ENCODE data around the gene PADI1.

The PADI1 gene

DNA sequence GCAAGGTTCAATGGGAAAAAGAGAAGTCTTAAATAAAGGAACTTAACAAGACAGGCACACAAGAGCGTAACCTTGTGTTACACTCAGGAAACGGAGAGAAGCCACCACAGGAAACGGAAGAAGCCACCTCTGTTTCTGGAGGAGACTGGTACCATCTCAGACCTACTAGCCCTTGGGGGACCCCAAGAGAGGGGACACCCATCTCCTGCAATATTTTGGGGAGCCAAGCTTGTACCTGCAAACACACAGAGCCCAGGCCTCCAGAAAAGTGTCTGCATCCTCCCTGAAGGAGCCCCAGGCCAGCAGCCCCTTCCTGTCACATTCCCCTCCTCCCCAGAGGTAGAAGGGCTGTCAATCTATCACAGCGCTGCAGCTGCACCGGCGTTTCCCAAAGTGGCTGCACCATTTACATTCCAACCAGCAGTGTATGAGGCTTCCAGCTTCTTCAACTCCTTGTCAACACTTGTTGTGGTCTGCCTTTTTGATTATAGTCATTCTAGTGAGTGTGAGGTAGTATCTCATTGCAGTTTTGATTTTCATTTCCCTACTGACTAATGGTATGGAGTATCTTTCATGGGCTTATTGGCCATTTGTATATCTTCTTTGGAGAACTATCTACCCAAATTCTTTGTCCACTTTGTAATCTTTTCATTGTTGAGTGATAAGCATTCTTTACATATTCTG is 23.0 kb upstream of the PADI1 start:
- DNase-seq (ENCODE audit: low read depth in 2 of 2) = no peak

DNA sequence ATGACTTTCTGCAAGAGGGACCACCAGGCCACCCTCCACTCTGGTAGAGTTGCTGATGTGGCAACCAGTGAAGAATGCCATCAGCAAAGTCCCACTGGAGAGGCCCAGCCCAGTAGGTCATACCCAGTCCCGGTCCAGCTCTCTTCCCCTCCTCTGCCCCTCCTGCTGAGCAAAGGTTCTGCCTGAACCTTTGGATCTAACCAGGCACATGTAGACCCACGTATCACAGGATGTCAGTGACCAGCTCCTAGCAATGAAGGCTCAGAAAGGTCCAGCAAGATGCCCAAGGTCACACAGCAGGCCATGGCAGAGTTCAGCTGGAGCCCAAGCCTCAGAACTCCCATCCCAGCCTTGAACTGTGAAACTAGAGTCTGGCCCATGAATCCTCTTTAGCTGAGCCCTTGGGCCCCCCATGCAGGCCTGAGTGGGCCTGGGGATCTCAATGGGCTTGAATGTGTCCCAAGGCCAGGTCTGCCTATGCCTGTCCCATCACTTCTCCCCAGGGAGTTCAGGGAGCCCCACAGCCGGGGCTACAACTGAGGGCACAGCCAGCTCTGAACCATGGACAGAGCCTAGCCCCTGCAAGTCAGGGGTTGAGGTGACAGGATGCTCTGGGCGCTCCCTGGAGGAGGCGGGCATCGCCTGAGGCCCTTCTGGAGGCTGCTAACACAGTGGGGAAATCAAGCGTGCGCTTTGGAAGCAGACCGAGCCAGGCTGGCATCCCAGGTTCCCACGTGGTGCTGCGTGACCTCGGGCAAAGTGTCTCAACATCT is 21.4 kb upstream of the PADI1 start:
- no peak for DNase-seq (ENCODE audit: low read depth in 2 of 2)

DNA sequence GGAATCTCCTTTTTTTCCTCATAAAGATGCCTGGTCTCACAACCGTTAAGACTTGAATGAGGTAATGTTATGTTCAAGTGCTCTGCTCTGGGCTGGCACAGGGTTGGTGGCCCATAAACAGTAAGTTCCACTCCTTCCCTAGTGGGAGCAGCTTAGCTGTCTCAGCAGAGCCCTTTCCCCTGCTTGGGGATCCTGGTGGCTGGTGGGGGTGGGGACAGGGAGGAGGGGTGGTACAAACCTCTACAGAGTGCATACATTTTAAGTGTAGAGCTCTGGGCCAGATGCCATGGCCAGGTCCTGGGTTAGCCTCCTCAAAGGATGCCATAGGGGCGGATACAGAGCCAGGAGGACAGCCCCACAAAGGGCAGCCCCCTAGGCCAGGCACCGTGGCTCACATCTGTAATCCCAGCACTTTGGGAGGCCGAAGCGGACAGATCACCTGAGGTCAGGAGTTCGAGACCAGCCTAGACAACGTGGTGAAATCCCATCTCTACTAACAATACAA is 20.7 kb upstream of the PADI1 start:
- DNase-seq (ENCODE audit: low read depth in 2 of 2) = no peak

DNA sequence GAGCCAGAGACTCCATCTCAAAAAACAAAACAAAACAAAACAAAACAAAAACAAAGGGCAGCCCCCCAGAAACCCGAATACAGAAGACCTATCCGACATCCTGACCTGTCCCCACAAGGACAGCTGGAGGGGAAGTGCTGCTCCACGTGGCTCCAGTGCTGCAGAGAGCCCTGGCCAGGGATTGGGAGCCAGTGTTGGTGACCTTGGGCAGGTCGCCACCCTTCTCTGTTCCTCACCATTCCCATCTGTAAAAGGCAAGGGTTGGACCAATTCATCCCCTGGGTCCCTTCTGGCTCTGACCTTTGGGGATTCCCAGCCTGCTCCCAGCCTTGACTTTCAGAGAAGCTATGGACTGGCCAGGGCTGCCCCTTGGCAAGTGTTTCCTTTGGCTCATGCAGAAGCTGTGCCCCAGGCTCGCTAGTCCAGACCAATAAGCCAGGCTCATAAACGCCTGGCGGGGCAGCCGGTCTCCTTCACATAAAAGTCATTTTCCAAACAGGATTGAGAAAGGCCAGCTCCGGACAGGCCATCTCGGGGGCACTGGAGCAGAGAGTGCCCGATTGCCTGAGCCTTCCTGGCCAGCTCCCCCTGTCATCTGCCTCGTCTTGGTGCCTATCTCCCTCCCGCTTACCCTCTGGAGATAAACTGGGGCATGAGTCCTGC is 20.0 kb upstream of the PADI1 start:
- DNase-seq (ENCODE audit: low read depth in 2 of 2) = no peak

DNA sequence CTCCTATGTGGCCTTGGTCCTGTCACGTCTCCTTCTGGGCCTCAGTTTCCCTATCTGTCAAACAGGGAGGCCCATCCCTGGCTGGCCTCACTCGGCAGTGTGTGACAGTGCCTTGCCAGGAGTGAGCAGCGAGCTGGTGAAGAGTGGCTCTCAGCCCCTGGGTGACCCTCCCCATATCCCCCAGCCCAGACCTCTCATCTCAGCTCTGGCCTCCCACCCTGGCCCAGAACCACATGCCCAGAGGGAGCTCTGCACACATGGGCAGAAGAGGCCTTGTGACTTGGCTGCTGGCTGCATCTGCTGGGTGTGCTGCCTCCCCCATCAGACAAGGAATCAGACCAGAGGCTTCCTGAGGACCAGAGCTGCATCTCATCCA is 19.5 kb upstream of the PADI1 start:
- no peak for DNase-seq (ENCODE audit: low read depth in 2 of 2)

DNA sequence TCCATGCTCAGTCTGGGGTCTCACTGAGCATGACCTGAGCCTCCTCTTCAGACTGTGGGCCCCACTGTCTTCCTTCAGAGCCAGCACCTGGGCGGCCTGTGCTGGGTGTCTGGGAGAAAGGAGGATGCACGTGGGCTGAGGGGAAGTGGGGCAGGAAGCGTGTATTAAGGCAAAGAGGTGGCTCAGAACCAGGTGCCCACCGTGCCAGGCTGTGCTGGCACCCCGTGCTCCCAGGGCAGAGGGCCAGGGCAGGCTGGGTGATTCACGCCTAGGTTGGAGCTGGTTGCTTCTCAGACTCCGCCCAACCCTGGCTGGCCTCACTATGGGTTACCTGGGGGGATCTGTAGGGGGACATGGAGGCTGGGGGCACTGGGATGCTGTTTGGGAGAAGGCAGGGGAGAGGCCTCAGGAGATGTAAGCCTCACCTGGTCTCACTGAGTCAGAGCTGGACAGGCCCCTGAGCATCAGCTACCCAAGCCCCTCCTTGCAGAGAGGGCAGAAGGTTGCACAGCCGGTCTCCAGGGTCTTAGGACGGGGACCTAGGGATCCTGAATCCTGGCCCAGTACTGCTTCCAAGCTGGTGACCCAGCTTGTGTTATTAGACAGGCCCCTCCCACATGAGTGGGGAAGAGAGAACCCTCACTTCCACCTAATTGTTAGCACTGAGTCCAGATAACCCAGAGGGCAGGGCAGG is 18.6 kb upstream of the PADI1 start:
- DNase-seq (ENCODE audit: low read depth in 2 of 2) = no peak

DNA sequence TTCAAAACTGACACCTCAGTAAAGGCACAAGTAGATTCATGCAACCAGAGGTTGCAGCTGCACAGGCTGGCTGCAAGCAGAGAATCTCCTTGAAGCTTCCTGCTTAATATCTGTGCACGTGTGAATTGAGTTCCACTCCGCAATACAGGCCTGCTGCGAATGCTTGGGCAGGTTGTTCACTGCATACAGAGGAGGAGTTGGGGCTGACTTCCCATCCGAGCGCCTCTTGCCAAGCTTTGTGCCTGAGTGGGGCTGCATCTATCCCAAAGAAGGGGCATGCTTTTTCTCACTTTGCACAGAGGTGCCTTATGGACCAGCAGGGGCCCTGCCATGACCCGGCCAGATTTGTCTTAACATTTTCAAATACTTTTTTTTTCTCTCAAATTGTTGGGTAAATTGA is 17.9 kb upstream of the PADI1 start:
- DNase-seq (ENCODE audit: low read depth in 2 of 2) = no peak

DNA sequence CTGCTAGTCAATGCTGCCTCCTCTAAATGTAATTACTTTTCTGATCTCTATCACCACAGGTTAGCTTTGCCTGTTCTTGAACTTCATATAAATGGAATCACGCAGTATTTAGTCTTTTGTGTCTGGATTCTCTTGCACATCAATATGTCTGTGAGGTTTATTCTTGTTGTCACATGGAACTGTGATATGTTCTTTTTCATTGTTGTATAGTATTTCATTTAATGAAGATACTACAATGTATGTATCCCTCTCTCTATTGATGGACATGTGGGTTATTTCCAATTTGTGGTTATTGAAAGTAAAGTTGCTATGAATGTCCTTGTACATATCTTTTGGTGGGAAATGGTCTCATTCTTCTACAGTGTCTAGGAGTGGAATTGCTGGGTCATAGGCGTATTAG is 16.7 kb upstream of the PADI1 start:
- no peak for DNase-seq (ENCODE audit: low read depth in 2 of 2)

DNA sequence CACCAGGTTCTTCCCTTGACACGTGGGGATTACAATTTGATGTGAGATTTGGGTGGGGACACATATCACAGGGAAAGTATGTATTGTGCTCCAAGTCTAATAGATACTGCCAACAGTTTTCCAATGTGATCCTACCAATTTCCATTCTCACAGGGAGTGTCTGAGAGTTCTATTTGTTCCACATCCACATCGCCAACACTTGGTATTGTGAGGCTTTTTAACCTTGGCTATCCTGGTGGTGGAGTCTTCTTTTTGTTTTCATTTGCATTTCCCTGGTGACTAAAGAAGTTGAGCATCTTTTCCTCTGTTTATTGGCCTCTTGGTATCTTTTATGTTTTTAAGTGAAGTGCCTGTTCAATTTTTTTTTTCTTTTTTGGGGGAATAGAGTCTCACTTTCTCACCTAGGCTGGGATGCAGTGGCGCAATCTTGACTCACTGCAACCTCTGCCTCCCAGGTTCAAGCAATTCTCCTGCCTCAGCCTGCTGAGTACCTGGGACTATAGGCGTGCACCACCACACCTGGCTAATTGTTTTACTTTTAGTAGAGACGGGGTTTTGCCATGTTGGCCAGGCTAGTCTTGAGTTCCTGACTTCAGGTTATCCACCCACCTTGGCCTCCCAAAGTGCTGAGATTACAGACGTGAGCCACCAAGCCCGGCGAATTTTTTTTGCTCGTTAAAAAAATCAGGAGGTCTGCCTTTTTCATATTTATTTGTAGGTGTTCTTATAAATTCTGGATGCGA is 15.9 kb upstream of the PADI1 start:
- no peak for DNase-seq (ENCODE audit: low read depth in 2 of 2)

DNA sequence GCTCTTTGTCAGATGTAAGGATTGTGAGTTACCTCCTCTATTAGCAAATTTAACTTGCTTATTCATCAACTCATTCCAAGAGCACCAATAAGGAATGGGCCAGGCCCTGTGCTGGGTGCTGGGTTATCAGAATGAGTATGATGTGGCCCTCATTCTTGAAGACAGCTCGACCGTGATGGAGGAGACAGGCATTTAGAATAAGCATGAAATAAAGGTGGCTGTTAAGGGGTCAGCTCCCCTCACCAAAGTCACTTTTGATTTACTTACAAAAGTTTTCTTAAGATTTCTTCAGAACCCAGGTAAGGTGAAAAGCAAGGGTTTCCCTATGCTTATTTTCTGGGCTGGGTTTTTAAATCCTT is 15.3 kb upstream of the PADI1 start:
- DNase-seq (ENCODE audit: low read depth in 2 of 2) = no peak

DNA sequence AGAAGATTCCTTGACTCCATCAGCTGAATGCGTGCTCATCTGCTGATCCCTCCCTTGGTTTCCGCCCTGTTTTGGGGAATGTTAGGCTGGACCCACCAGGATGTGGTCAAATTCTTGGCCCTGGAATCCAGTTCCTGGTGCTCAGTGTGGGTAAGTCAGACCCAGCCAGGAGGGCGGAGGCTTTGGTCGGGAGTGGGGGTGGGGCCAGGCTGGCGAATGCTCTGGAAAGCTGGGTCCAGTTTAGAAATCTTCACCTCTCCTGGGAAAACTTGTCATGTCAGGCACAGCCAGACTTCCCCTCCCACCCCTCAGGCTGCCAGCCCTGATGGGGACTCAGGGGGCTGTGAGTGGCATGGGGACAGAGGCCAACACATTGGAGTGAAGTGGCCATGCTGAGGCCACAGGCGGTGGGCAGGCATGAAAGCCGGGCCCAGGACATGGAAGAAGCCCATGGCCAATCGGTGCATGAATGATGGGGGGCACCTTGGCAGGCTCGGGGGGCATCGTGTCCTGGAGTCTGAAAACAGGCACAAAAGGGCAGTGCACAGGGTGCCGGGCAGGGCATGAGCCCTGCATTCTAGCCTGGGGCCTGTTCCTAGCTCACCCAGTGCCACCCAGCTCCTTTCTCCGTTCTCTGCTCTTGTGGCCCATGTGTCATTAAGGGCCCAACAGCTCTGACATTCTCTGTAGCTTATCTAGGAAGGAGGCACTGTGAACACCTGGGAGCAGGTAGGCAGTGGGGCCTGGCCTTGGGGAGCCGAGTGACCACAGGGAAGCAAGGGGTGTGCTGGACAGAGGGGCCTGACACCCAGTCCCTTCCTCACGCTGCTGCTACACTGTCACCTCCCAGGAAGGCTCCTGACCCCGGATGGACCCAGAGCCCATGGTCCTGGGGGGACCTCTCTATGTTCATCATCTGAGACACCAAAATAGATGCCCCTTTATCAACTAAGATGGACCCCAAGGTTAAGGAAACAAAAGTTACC is 14.6 kb upstream of the PADI1 start:
- DNase-seq (ENCODE audit: low read depth in 2 of 2) = no peak

DNA sequence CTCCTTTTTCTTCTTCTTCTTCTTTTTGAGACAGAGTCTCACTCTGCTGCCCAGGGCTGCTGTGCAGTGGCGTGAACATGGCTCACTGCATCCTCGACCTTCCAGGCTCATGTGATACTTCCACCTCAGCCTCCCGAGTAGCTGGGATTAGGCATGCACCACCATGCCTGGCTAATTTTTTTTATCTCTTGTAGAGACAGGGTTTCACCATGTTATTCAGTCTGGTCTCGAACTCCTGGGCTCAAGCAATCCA is 13.0 kb upstream of the PADI1 start:
- no peak for DNase-seq (ENCODE audit: low read depth in 2 of 2)

DNA sequence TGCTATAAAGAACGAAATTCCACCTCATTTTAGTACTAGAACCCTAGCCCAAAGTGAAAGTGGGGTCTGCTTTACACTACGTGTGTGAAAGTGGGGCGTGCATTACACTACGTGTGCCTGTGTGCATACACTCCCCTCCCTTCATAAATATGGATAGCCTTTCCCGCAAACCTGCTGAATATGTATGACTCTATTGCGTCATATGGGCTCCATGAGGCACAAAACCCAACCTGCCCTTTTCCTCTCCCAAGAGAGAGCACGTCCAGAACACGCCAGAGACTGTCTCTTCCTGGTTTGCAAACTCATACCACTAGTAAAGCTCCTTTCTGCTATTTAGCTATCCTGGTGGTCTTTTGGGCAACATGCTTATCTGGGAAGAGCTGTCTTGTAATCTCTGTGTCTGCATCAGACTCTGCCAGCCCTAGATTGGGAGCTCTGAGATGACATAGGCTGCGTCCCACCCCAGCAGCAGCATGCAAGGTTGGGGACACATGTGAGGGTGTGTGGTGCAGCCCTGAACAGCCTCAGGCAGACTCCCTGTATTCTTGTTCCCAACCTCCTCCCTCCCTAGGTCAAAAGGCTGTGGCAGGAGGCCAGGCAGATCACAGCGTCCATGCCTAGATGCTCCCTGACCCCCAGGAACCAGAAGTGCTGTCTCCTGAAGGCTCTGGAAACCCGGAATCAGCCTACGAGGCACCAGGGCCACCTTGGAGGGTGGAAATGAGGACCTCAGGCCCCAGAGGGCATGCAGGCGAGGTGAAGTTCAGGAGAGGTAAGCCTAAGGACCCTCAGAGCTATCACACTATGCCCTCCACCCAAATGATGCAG is 12.3 kb upstream of the PADI1 start:
- no peak for DNase-seq (ENCODE audit: low read depth in 2 of 2)

DNA sequence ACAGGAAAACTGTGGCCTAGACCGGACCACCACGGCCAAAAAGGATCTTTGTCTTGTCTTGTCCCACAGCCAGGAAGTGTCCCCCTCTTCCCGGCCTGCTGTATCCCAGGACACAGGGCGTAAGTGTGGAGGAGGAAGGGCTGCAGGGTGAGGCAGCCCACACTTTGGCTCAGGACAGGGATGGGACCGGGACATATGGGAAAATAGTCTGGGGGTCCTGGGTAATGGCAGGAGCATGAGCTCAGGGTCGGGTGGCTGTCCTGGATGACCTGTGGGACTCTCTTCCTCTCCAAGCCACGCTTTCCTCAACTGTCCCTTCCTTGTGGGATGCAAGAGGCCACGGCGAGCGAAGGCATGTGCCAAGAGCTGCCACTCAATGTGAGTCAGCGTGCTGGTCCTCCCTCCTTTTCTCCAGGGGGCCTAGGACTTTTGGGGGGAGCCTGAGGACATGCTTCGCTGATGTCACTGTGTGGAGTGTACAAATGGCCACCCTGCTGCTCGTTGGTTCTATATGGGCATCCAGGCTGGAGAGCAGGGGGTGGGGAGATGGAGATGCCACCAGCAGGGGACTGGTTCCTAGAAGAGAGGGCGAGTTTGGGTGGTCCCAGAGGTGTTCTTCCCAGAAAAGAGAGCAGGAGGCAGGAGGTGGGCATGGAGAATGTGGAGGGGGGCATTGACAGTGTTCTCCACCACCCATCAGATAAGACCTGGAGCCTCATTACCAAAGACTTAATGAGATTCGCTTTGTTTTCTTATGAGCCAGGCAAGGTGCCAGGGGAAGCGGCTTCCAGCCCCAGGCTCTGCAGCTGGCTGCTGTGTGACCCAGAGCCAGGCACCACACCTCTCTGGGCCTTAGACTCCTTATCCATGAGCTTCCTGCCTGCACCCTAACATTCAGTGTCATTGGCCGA is 11.5 kb upstream of the PADI1 start:
- no peak for DNase-seq (ENCODE audit: low read depth in 2 of 2)

DNA sequence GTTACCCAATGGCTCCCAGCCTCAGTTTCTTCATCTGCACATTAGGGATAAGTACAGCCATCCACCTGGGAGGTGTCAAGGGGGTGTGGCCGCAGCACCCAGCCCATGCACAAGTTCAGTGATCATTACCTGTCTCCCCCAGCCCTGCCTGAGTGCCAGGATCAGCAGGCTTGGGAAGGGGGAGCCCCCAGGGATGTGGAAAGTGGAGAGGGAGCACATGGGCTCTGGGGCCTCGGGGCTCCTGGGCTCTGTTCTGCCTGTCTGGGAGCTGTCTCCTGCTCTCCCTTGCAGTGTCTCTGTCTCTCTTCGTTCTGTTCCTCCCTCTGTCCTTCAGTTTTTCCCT is 10.8 kb upstream of the PADI1 start:
- DNase-seq (ENCODE audit: low read depth in 2 of 2) = no peak

DNA sequence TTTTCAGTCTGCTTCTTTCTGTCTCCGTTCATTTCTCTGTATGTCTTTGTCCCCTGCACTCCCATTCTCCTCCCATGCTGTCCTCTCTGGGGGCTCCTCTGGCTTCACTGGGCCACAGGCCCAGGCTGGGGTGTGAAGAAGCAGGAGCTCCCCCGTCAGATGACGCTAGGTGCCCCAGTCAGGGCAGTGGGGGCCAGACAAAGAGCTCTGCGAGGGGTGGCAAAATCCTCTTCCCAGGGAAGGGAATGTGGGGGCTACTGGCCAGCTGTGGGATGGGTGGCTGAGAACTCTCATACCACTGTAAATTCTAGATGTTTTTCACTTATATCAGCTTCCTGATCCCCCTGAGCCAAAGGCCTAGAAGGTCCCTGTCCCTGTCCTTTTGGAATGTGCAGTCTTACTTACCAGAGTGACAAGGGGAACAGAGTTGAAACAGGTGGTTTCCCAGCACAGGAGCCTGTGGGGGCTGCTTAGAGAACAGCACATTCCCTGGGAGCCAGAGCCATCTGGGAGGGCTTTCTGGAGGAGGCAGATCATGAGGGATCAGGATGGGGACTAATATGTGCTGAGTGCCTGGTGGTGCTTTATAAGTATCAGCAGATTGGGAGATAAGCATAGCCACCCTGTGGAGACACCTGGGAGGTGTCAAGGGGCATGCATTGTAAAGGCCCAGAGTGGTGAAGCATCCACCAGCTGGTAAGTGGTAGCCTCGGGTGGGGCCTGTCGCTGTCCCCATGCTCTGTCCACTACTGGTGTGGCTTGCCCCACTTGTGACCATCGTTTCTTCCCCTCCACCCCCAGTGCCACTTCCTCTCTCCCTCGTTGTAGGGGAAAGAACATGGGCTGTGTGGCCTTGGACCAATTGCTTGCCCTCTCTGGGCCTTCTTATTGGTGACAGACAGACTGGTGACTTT is 10.1 kb upstream of the PADI1 start:
- DNase-seq (ENCODE audit: low read depth in 2 of 2) = no peak

DNA sequence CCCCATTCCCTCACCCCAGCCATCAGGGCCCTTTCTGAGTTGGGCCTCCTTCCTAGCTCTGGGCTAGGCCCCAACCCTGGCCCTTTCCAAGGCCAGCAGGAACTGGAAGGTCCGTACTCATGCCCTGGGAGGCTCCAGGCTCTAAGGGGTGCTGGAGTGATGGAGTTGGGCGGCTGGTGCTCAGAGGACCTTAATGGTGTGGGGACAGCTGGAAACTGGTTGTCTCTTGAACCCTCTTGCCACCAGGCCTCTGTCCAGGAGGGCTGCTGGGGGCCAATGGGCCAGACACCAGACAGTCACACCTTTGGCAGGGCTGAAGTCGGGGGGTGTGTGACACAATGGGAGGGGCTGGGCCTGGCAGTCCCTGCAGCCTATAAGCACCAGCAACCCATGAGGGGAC is 9.2 kb upstream of the PADI1 start:
- no peak for DNase-seq (ENCODE audit: low read depth in 2 of 2)
